HUES64 (cell line): Measurements from ENCODE around the gene NSUN2.
A peak's percentile ranks its signal among the peaks of the same experiment; 100 is the strongest.

Experiments
- H3K27ac ChIP-seq: 2 replicates; pipeline ENCODE4 v1.7.0; 2013; ENCODE audit warnings: low read depth, low read length, inconsistent platforms
- H3K27me3 ChIP-seq: 2 replicates; pipeline ENCODE4 v1.6.1; 2013; ENCODE audit warnings: mild to moderate bottlenecking, low read length; ENCODE audit not compliant: insufficient read depth
- H3K36me3 ChIP-seq: 2 replicates; pipeline ENCODE4 v1.6.1; 2013; ENCODE audit warnings: mild to moderate bottlenecking, low read length; ENCODE audit not compliant: insufficient read depth
- H3K4me1 ChIP-seq: 2 replicates; pipeline ENCODE4 v1.6.1; 2013; ENCODE audit warnings: mild to moderate bottlenecking, low read length, moderate library complexity; ENCODE audit not compliant: insufficient read depth
- H3K4me3 ChIP-seq: 2 replicates; pipeline ENCODE4 v1.5.1; 2013; ENCODE audit warnings: mild to moderate bottlenecking, low read length, moderate library complexity
- H3K9ac ChIP-seq: 2 replicates; pipeline ENCODE4 v1.6.1; 2013; ENCODE audit warnings: mild to moderate bottlenecking, low read depth, low read length
- H3K9me3 ChIP-seq: 2 replicates; pipeline ENCODE4 v1.6.1; 2013; ENCODE audit warnings: low read depth, low read length; ENCODE audit not compliant: insufficient read depth
- WGBS: fragments of 150-250, 120-280 bp; methylation state at CpG from one replicate; pipeline ENCODE4 v1.1.7; 2013; ENCODE audit warnings: missing lambda C conversion rate; 5-methylcytosine and 5-hydroxymethylcytosine counted together

NSUN2 gene

DNA sequence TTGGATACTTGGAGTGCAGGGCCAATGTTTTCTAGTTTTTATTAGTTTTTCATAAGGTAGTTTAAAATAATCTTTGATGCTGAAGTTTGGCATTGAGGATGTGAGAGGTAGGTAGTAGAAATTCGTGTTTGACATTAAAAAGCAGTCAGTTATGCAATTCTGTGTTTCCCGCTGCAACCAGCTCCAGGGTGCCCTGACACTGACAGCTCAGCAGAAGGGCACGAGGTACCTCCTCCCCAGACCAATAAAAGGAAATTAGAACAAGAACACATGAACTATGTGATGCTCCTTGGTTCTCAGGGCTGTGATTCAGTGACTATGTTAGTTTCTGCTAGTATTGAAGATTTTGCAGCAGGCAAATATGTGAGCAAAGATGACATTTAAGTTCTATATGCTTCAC, 40.2 kb downstream of the NSUN2 start:
- 87% methylated on average over 3 of the region's 3 CpGs for WGBS
- Histone ChIP-seq H3K4me3 (no peak overlapping the region), H3K9ac (no peak overlapping the region), H3K9me3 (no peaks in the 10 kb centered on the region), H3K27ac (no peak overlapping the region), H3K27me3 (no peaks in the 10 kb centered on the region), H3K4me1 (no peaks in the 10 kb centered on the region), H3K36me3 (peaks cover 15% of the 10 kb centered on the region; the same call in 1 of the 2 replicates)

DNA sequence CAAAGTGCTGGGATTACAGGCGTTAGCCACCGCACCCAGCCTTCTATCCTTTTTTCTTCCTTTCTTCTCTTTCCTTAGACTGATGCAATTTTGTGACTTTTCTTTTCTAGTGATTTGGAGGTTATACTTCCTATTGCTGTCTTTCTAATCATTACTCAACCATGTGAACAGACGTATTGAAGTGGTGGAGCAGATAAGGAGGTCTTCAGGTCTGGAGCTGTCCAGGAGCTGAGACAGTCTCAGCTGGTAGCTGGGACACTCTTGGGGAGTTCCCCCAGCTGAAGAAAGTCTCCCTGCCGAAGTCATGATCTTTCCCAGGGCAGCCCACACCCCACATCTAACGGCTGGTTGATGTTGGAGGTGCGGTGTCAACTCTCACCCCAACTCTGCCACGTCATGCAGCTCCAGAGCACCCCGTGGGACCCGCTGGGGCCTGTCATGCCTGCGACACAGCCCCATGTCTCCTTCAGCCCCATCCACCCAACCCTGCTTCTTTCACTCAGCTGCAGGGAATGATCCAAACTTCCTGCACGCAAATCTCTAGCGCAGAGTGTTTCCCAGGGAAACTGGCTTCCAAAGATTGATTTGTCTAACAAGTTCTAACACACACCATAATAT, 41.1 kb downstream of the NSUN2 start:
- 93% methylated on average over 12 of the region's 12 CpGs for WGBS

DNA sequence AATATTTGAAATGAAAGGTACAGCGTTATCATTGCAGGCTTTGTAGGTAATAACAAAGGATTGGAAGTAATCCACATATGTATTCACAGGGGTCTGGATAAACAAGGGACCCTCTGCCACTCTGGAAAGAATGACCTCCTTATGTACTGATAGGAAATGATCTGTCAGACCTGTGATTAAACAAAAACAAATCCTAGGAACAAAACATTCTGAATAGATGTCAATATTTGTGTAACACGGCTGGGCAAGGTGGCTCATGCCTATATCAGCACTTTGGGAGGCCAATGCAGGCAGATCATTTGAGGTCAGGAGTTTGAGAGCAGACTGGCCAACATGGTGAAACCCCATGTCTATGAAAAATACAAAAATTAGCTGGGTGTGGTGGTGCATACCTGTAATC, 42.3 kb downstream of the NSUN2 start:
- WGBS: 92% methylated on average over 2 of the region's 2 CpGs
- H3K4me3 ChIP-seq: no peak overlapping the region

More for the DNA sequence above, 41.1 kb downstream of the NSUN2 start:
- Histone ChIP-seq H3K27me3 (no peaks in the 10 kb centered on the region), H3K36me3 (peaks cover 10% of the 10 kb centered on the region; the same call in 1 of the 2 replicates), H3K9ac (no peak overlapping the region), H3K4me3 (no peak overlapping the region), H3K4me1 (no peaks in the 10 kb centered on the region), H3K9me3 (no peaks in the 10 kb centered on the region), H3K27ac (no peak overlapping the region)

DNA sequence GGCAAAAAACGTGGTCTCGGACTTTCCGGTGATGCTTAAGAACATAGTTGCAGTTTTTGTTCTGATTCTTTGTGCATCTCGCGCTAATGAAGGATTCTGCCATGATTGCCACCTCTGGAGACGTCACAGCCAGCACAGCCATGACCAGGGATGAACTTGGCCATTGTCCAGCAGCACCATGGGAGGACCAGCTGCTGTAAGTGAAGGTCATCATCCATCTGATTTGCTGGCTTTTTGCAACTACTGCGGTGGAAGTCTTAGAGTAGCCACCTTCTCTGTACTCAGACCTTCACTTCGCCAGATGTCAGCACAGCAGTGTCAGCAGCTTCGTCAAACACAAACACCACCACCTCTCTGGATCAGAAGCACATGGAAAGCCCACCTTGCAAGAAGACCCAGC, 45.7 kb downstream of the NSUN2 start:
- H3K27ac ChIP-seq: no peak overlapping the region
- H3K4me3 ChIP-seq: no peak overlapping the region
- no peak overlapping the region for H3K9ac ChIP-seq
- no peaks in the 10 kb centered on the region for H3K4me1 ChIP-seq
- no peaks in the 10 kb centered on the region for H3K36me3 ChIP-seq
- 93% methylated on average over 9 of the region's 9 CpGs for WGBS
- H3K27me3 ChIP-seq: peaks cover 28% of the 10 kb centered on the region
- no peaks in the 10 kb centered on the region for H3K9me3 ChIP-seq

More for the DNA sequence above, 42.3 kb downstream of the NSUN2 start:
- H3K27me3 ChIP-seq: no peaks in the 10 kb centered on the region
- no peaks in the 10 kb centered on the region for H3K4me1 ChIP-seq
- H3K9me3 ChIP-seq: no peaks in the 10 kb centered on the region
- no peaks in the 10 kb centered on the region for H3K36me3 ChIP-seq
- no peak overlapping the region for H3K27ac ChIP-seq
- H3K9ac ChIP-seq: no peak overlapping the region

DNA sequence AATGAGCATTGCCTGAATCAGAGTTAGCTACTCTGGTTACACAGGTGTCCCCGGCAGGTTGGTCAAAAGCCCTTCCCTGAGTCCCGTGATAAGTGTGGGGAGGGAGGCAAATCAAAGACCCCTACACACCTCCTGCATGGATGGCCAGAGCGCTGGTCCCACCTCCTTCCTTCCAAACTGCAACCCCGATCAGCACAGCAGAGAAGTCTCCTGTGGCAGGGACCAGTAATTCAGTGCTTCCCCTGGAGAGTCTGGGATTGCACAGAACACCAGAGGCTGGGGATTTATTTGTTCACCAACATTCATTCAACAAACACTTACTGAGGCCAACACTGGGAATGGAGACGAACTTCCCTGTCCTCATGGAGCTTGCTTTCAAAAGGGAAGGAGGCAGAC, 46.2 kb downstream of the NSUN2 start:
- Histone ChIP-seq H3K4me3 (no peak overlapping the region), H3K4me1 (no peaks in the 10 kb centered on the region), H3K9me3 (no peaks in the 10 kb centered on the region), H3K27ac (no peak overlapping the region), H3K27me3 (peaks cover 33% of the 10 kb centered on the region), H3K9ac (no peak overlapping the region), H3K36me3 (no peaks in the 10 kb centered on the region)
- WGBS: 85% methylated on average over 4 of the region's 5 CpGs

DNA sequence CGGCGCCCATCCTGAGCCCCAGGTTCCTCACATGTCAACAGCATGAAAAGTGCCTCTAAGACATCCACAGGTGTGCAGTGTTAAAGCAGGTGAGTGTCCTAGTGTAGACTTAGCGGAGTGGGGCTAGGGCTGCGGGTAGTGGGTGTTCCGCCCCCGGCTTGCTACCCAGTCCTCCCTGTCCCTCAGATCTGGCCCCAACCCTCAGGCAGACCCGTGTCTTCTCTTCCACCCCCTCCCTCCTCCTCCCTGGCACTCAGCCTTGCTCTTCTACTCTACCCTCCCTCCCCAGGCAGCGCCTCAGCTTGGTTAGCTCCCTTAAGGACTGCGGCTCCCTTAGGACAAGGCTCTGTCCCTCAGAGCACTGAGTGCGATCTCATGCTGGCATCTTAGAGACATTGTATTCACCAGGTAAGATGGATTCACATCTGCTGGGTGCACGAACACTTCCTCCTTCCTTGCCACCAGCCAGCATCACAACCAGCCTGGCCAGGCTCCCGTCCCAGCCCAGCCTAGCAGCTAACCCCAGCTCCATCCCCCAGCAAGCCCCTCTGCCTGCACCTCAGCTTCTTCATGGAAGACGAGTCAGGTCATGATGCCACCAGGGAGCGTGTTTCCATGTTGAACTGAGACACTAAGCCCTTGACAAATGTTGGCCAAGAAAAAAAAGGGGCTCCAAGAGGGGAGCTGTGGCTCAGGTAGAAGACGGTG, 46.8 kb downstream of the NSUN2 start:
- WGBS: 88% methylated on average over 15 of the region's 15 CpGs
- Histone ChIP-seq H3K4me1 (no peaks in the 10 kb centered on the region), H3K4me3 (no peak overlapping the region), H3K27me3 (peaks cover 36% of the 10 kb centered on the region), H3K9ac (no peak overlapping the region), H3K36me3 (no peaks in the 10 kb centered on the region), H3K9me3 (no peaks in the 10 kb centered on the region), H3K27ac (no peak overlapping the region)

DNA sequence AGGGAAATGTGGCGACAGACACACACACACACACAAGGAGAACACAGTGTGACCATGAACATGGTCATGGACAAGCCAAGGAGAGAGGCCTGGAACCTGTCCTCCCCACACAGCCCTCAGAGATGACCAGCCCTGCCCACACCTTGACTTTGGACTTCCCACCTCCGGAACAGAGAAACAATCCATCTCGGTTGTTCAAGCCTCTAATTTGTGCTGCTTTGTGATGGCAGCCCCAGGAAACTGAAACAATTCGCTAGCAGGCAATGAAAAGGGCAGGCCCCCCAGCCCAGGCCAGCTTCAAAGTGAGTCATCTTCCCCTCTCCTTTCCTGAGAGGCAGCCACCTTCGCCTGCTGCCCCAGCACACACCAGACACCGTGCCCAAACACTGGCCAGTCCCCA, 47.7 kb downstream of the NSUN2 start:
- Histone ChIP-seq H3K27me3 (peaks cover 36% of the 10 kb centered on the region), H3K36me3 (no peaks in the 10 kb centered on the region), H3K9me3 (no peaks in the 10 kb centered on the region), H3K4me1 (no peaks in the 10 kb centered on the region), H3K9ac (no peak overlapping the region), H3K27ac (no peak overlapping the region), H3K4me3 (no peak overlapping the region)
- 65% methylated on average over 6 of the region's 6 CpGs for WGBS

DNA sequence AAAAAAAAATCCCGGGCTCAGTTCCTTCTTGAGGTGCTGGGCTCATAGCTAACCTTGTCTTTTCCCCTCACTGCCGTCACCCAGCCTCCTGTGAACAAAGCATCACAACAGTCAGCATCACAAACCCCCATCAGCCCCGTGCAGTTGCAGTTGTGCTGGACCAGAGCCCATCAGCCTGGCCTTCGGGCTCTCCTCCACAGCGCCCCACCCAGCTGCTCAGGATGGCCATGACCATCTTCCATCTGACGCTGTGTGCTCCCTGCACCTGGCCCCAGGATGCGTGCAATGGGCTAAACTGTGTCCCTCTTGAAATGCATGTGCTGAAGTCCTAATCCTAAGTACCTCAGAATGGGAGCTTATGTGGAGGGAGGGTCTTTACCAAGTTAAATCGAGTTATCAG, 48.1 kb downstream of the NSUN2 start:
- Histone ChIP-seq H3K27ac (no peak overlapping the region), H3K9ac (no peak overlapping the region), H3K9me3 (no peaks in the 10 kb centered on the region), H3K4me3 (no peak overlapping the region), H3K27me3 (peaks cover 36% of the 10 kb centered on the region), H3K36me3 (no peaks in the 10 kb centered on the region), H3K4me1 (no peaks in the 10 kb centered on the region)
- WGBS: 89% methylated on average over 8 of the region's 8 CpGs

DNA sequence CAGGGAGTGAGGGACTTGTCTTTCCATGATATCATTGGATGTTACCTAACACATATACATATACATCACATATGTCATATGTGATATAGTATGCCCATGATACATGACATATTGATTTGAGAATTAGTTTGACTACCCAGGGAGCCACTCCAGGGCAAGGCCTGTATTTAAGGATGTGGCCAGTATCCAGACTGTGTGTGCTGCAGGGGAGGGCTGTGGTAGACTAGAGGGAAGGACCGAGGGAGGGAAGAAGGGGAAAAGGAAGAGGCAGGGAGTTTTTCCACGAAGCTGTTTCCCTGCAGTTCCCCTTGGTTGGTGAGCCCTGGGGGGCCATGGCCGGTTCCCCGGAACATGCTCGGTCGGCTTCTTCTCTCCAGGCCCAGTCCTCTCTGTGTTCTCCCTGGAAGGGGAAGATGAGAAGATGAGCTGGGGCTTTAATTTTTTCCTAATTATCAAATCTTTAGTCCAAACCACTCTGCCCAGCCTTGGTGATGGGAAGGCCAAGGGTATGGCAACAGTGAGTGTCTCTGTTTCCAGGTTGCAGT, 48.7 kb downstream of the NSUN2 start:
- Histone ChIP-seq H3K9ac (no peak overlapping the region), H3K27me3 (peaks cover 36% of the 10 kb centered on the region), H3K4me1 (no peaks in the 10 kb centered on the region), H3K9me3 (no peaks in the 10 kb centered on the region), H3K36me3 (no peaks in the 10 kb centered on the region), H3K4me3 (0 out of 2 replicates have a peak overlapping the region, but pooled peaks have one; percentile 62), H3K27ac (no peak overlapping the region)
- 82% methylated on average over 6 of the region's 6 CpGs for WGBS

DNA sequence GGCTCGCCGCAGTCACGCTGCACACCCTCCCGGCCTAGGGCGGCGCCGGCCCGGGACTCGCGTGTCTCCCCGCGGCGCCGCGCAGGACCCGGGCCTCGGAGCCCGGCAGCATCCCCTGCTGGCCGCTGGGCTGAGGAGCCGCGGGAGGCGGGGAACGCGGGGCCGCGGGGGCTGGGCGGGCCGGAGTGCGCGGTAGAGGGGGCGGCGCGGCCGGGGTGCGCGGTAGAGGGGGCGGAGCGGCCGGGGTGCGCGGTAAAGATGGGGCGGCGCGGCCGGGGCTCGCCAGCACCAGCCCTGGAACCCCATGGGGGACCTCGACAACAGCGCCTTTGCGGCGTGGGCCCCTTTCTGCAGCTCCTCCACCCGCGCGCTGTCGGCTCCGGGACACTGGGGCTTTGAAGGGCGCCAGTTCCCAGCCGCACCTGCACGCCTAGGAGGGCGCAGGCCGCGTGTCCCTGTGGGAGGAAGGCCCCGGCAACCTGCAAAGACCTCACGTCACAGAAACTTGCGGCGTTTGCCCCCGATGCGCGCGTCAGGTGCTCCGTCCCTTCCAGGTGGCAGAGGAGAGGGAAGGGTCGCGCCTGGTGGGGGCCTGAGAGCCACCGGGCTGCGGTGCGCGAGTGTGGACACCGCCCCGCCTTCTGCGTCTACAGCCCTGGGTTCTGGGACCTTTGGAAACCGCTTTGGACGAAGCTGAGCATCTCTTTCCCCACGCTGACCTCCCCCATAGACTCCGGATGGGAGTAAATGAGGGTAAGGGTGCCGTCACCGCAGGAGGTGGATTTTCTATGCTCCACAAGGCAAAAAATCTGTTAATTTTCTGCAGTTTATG, 49.6 kb downstream of the NSUN2 start:
- no peak overlapping the region for H3K27ac ChIP-seq
- H3K27me3 ChIP-seq: peaks cover 36% of the 10 kb centered on the region
- H3K4me3 ChIP-seq: peak overlapping the region; percentile 62
- WGBS: 5% methylated on average over 80 of the region's 85 CpGs
- H3K9ac ChIP-seq: peak overlapping the region; percentile 51
- no peaks in the 10 kb centered on the region for H3K4me1 ChIP-seq
- H3K36me3 ChIP-seq: no peaks in the 10 kb centered on the region
- H3K9me3 ChIP-seq: no peaks in the 10 kb centered on the region

DNA sequence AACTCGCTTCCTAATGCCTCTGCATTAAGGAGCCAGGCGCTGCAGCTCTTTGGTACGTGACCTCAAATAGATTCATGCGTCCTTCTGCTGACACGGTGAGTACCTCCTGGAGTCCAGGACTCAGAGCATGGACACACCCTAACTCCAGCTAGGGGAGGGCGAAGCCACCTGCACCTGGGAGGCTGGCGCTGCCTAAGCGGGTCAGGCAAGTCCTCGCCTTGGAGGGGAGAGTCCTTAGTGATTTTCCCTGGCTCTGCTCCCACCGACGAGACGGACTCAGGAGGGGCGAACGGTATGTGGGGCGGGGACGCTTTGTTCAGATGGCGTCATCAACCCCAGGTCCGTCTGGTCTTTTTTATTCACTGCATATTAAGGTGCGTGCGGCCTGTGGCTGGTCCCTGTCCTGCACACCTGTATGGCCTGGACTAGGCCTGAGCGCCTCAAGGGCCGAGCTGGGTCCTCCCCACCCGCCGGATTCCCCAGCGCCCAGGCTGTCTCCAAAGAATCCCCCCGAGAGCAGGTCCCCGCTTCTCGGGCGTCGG, 50.3 kb downstream of the NSUN2 start:
- Histone ChIP-seq H3K36me3 (no peaks in the 10 kb centered on the region), H3K27ac (no peak overlapping the region), H3K27me3 (peaks cover 36% of the 10 kb centered on the region), H3K9ac (no peak overlapping the region), H3K9me3 (no peaks in the 10 kb centered on the region), H3K4me1 (no peaks in the 10 kb centered on the region), H3K4me3 (peak overlapping the region; percentile 62)
- WGBS: 68% methylated on average over 30 of the region's 30 CpGs
